HG03064 (cell line): Measurements from ENCODE around the gene ZBTB49.
"Not testable (repeated sequence)": the region's sequence is repeated elsewhere in the genome, so short reads cannot be mapped to it uniquely, and the experiment has no call there.

Experiments
- ATAC-seq: cut with Tn5 transposase; IDR thresholded peaks from one replicate; pipeline ENCODE4 v1.9.1; 2021; ENCODE audit warnings: low read depth; ENCODE audit not compliant: unreplicated experiment

ZBTB49 gene

GRCh38 chr4:4289941-4290850 lies at the start of gene ZBTB49, which contains the start of gene LYAR:
ZBTB49 (plus strand) TSS chr4:4290251; CDS start chr4:4299946, 9,695 bp downstream.
LYAR (minus strand) TSS chr4:4290154; CDS start chr4:4283742, 6,412 bp downstream.
- peak; percentile 84 for ATAC-seq

GRCh38 chr4:4245172-4245571 lies 44.9 kb upstream of the ZBTB49 start:
- no peak for ATAC-seq

GRCh38 chr4:4247696-4248028 lies 42.4 kb upstream of the ZBTB49 start:
- peak; percentile 4 for ATAC-seq

- ATAC-seq, result peak; percentile 93
Observed at GRCh38 chr4:4248029-4248884, 41.8 kb upstream of the ZBTB49 start, which contains the start of gene TMEM128. TMEM128 (minus strand) TSS chr4:4248223; CDS start chr4:4248202, 21 bp downstream.

GRCh38 chr4:4248885-4249203 lies 41.2 kb upstream of the ZBTB49 start:
- ATAC-seq, result no peak

GRCh38 chr4:4249342-4249741 lies 40.7 kb upstream of the ZBTB49 start:
- ATAC-seq, result not testable (repeated sequence)

GRCh38 chr4:4249866-4250265 lies 40.2 kb upstream of the ZBTB49 start:
- ATAC-seq, result no peak

- ATAC-seq, result no peak
Observed at GRCh38 chr4:4254199-4254598, 35.9 kb upstream of the ZBTB49 start.

GRCh38 chr4:4254666-4255065 lies 35.4 kb upstream of the ZBTB49 start:
- no peak for ATAC-seq

- ATAC-seq, result no peak
Observed at GRCh38 chr4:4256799-4257198, 33.3 kb upstream of the ZBTB49 start.

- ATAC-seq, result not testable (repeated sequence)
Observed at GRCh38 chr4:4257705-4258104, 32.3 kb upstream of the ZBTB49 start.

- no peak for ATAC-seq
Observed at GRCh38 chr4:4259484-4260100, 30.5 kb upstream of the ZBTB49 start.

GRCh38 chr4:4260185-4260751 lies 29.8 kb upstream of the ZBTB49 start:
- no peak for ATAC-seq

GRCh38 chr4:4267981-4268380 lies 22.1 kb upstream of the ZBTB49 start:
- ATAC-seq, result no peak

GRCh38 chr4:4268776-4269175 lies 21.3 kb upstream of the ZBTB49 start:
- ATAC-seq, result no peak

- ATAC-seq, result no peak
Observed at GRCh38 chr4:4269331-4269731, 20.7 kb upstream of the ZBTB49 start.

GRCh38 chr4:4269856-4270255 lies 20.2 kb upstream of the ZBTB49 start:
- no peak for ATAC-seq

- ATAC-seq, result no peak
Observed at GRCh38 chr4:4270529-4270928, 19.5 kb upstream of the ZBTB49 start.

GRCh38 chr4:4271912-4272311 lies 18.1 kb upstream of the ZBTB49 start:
- no peak for ATAC-seq

- no peak for ATAC-seq
Observed at GRCh38 chr4:4274226-4274625, 15.8 kb upstream of the ZBTB49 start.

GRCh38 chr4:4277531-4277930 lies 12.5 kb upstream of the ZBTB49 start:
- no peak for ATAC-seq
